ENCODE measurements around the gene CYP21A2. TPM values are rescaled to one million over a fixed set of nuclear protein-coding genes. Genes with fewer than 3 reads are reported as not detected.
"Not testable (repeated sequence)": the region's sequence is repeated elsewhere in the genome, so short reads cannot be mapped to it uniquely, and the experiment has no call there.

Gene CYP21A2
- 1 to 10 TPM in 1 of 2 donors, not detected in 1; 2.4 TPM for total RNA-seq

- not testable (repeated sequence) for H3K27me3 ChIP-seq (replicated peaks; ENCODE audit: insufficient read depth); H3K4me3 ChIP-seq; H3K27ac ChIP-seq; H3K4me1 ChIP-seq (ENCODE audit: control insufficient read depth in 1 of 2, low read depth in 2 of 2); ATAC-seq (ENCODE audit: insufficient number of reproducible peaks, low FRiP score, low read depth); H3K9me3 ChIP-seq; H3K36me3 ChIP-seq; DNase-seq (ENCODE audit: low spot score)
Measured at GRCh38 chr6:32037598-32038524, at the start of gene CYP21A2. TSS of gene CYP21A2 (plus strand) at chr6:32038415. CDS start at chr6:32038423, 8 bp downstream.

- not testable (repeated sequence) for H3K27me3 ChIP-seq (replicated peaks; ENCODE audit: insufficient read depth); ATAC-seq (ENCODE audit: insufficient number of reproducible peaks, low FRiP score, low read depth); DNase-seq (ENCODE audit: low spot score); H3K27ac ChIP-seq; H3K36me3 ChIP-seq; H3K4me1 ChIP-seq (ENCODE audit: control insufficient read depth in 1 of 2, low read depth in 2 of 2); H3K9me3 ChIP-seq; H3K4me3 ChIP-seq
Measured at GRCh38 chr6:31989363-31989762, 48.9 kb upstream of the CYP21A2 start.

GRCh38 chr6:31994421-31994820 is 43.8 kb upstream of the CYP21A2 start:
- H3K27ac ChIP-seq; ATAC-seq (ENCODE audit: insufficient number of reproducible peaks, low FRiP score, low read depth); H3K4me3 ChIP-seq; H3K9me3 ChIP-seq; H3K4me1 ChIP-seq (ENCODE audit: control insufficient read depth in 1 of 2, low read depth in 2 of 2); H3K27me3 ChIP-seq (replicated peaks; ENCODE audit: insufficient read depth); DNase-seq (ENCODE audit: low spot score); H3K36me3 ChIP-seq: not testable (repeated sequence)

GRCh38 chr6:31996385-31996784 is 41.8 kb upstream of the CYP21A2 start:
- H3K36me3 ChIP-seq; H3K27ac ChIP-seq; DNase-seq (ENCODE audit: low spot score); H3K4me1 ChIP-seq (ENCODE audit: control insufficient read depth in 1 of 2, low read depth in 2 of 2); H3K27me3 ChIP-seq (replicated peaks; ENCODE audit: insufficient read depth); H3K9me3 ChIP-seq; ATAC-seq (ENCODE audit: insufficient number of reproducible peaks, low FRiP score, low read depth); H3K4me3 ChIP-seq: not testable (repeated sequence)

GRCh38 chr6:32002546-32003268 is 35.5 kb upstream of the CYP21A2 start:
- not testable (repeated sequence) for H3K4me3 ChIP-seq; H3K9me3 ChIP-seq; H3K27ac ChIP-seq; DNase-seq (ENCODE audit: low spot score); H3K36me3 ChIP-seq; ATAC-seq (ENCODE audit: insufficient number of reproducible peaks, low FRiP score, low read depth); H3K4me1 ChIP-seq (ENCODE audit: control insufficient read depth in 1 of 2, low read depth in 2 of 2); H3K27me3 ChIP-seq (replicated peaks; ENCODE audit: insufficient read depth)

GRCh38 chr6:32003301-32003700 is 34.9 kb upstream of the CYP21A2 start:
- not testable (repeated sequence) for H3K27ac ChIP-seq; DNase-seq (ENCODE audit: low spot score); H3K4me3 ChIP-seq; H3K36me3 ChIP-seq; H3K27me3 ChIP-seq (replicated peaks; ENCODE audit: insufficient read depth); ATAC-seq (ENCODE audit: insufficient number of reproducible peaks, low FRiP score, low read depth); H3K4me1 ChIP-seq (ENCODE audit: control insufficient read depth in 1 of 2, low read depth in 2 of 2); H3K9me3 ChIP-seq

- not testable (repeated sequence) for H3K36me3 ChIP-seq; ATAC-seq (ENCODE audit: insufficient number of reproducible peaks, low FRiP score, low read depth); DNase-seq (ENCODE audit: low spot score); H3K27me3 ChIP-seq (replicated peaks; ENCODE audit: insufficient read depth); H3K27ac ChIP-seq; H3K9me3 ChIP-seq; H3K4me3 ChIP-seq; H3K4me1 ChIP-seq (ENCODE audit: control insufficient read depth in 1 of 2, low read depth in 2 of 2)
Measured at GRCh38 chr6:32004393-32004792, 33.8 kb upstream of the CYP21A2 start.

GRCh38 chr6:32004864-32005537 is 33.2 kb upstream of the CYP21A2 start:
- not testable (repeated sequence) for H3K36me3 ChIP-seq; DNase-seq (ENCODE audit: low spot score); ATAC-seq (ENCODE audit: insufficient number of reproducible peaks, low FRiP score, low read depth); H3K4me1 ChIP-seq (ENCODE audit: control insufficient read depth in 1 of 2, low read depth in 2 of 2); H3K9me3 ChIP-seq; H3K4me3 ChIP-seq; H3K27me3 ChIP-seq (replicated peaks; ENCODE audit: insufficient read depth); H3K27ac ChIP-seq

GRCh38 chr6:32005538-32005880 is 32.7 kb upstream of the CYP21A2 start:
- not testable (repeated sequence) for H3K4me1 ChIP-seq (ENCODE audit: control insufficient read depth in 1 of 2, low read depth in 2 of 2); ATAC-seq (ENCODE audit: insufficient number of reproducible peaks, low FRiP score, low read depth); H3K4me3 ChIP-seq; H3K27ac ChIP-seq; H3K9me3 ChIP-seq; DNase-seq (ENCODE audit: low spot score); H3K36me3 ChIP-seq; H3K27me3 ChIP-seq (replicated peaks; ENCODE audit: insufficient read depth)

GRCh38 chr6:32005991-32006529 is 32.2 kb upstream of the CYP21A2 start:
- H3K4me3 ChIP-seq; H3K27ac ChIP-seq; H3K27me3 ChIP-seq (replicated peaks; ENCODE audit: insufficient read depth); ATAC-seq (ENCODE audit: insufficient number of reproducible peaks, low FRiP score, low read depth); H3K36me3 ChIP-seq; DNase-seq (ENCODE audit: low spot score); H3K9me3 ChIP-seq; H3K4me1 ChIP-seq (ENCODE audit: control insufficient read depth in 1 of 2, low read depth in 2 of 2): not testable (repeated sequence)

- not testable (repeated sequence) for H3K36me3 ChIP-seq; H3K4me3 ChIP-seq; H3K27me3 ChIP-seq (replicated peaks; ENCODE audit: insufficient read depth); ATAC-seq (ENCODE audit: insufficient number of reproducible peaks, low FRiP score, low read depth); H3K9me3 ChIP-seq; DNase-seq (ENCODE audit: low spot score); H3K27ac ChIP-seq; H3K4me1 ChIP-seq (ENCODE audit: control insufficient read depth in 1 of 2, low read depth in 2 of 2)
Measured at GRCh38 chr6:32007086-32007485, 31.1 kb upstream of the CYP21A2 start.

GRCh38 chr6:32008037-32008436 is 30.2 kb upstream of the CYP21A2 start:
- not testable (repeated sequence) for H3K36me3 ChIP-seq; H3K4me3 ChIP-seq; DNase-seq (ENCODE audit: low spot score); H3K27ac ChIP-seq; ATAC-seq (ENCODE audit: insufficient number of reproducible peaks, low FRiP score, low read depth); H3K4me1 ChIP-seq (ENCODE audit: control insufficient read depth in 1 of 2, low read depth in 2 of 2); H3K9me3 ChIP-seq; H3K27me3 ChIP-seq (replicated peaks; ENCODE audit: insufficient read depth)

Data from thoracic aorta (tissue), 2 donors.